ENCODE data around the gene BEND6.

BEND6 gene

DNA sequence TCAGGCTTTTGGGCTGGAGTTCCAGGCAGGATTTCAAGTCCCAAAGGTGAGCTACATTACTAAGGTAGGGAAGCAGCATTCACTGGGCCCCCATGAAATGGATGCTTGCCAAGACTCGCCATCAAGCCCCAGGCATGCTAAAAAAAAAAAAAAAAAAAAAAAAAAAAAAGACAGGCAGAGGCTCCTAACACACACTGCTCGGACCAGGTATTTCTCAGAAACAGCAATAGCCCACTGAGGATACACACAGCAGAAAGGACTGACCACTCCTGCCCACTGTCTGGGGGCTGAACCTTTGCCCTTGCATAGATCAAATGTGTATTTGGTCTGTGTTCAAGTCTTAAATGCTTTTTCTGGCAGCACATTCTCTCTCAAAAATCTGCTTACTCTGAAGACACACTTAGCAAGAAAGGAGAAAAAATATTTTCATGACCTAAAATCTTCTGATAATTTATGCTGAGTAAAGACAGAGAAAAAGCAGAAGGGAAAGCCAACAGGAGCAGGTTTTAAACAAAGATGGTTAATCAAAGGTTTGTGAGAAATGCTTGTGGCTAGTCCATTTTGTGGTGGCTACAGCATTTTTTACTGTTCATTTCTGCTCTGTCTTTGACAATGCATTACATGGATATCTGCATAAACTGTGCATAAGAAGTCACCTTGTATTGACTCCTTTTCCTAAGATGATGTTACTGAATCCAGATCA is 37.9 kb upstream of the BEND6 start:
- no peaks in the 10 kb centered on the region for H3K4me1 ChIP-seq (ENCODE audit: control insufficient read depth, insufficient read depth, low read length, poor library complexity, severe bottlenecking)
- H3K27me3 ChIP-seq (replicated peaks; ENCODE audit: control insufficient read depth, insufficient read depth, low read length, poor library complexity, severe bottlenecking): no peaks in the 10 kb centered on the region
- no peaks in the 10 kb centered on the region for H3K9me3 ChIP-seq (ENCODE audit: control insufficient read depth, low read length)
- no peaks in the 10 kb centered on the region for H3K36me3 ChIP-seq (ENCODE audit: control insufficient read depth, insufficient read depth, low read length)
- no peak for DNase-seq
- no peak overlapping the region for H3K4me3 ChIP-seq (ENCODE audit: insufficient read depth, low read depth, low read length, poor library complexity, severe bottlenecking)
- H3K27ac ChIP-seq (ENCODE audit: insufficient read depth, low read length, poor library complexity, severe bottlenecking): no peak overlapping the region

DNA sequence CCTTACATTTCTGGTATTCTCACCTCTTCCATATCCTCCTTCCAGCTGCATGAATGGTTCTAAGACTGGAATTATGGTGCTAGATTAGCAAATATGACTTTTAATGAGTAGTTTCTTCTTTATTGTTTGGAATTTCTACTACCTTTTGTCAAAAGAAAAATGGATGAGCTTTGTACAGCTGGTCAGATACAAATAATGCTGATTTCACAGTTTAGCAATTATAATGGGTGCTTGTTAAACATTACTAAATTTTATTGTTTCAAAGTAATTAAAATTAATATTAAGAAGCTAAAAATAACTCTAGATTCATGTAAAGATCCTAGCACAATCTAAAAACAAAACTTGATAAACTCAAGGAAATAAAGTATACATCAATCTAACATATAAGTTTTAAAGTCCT is 32.3 kb upstream of the BEND6 start:
- no peak overlapping the region for H3K27ac ChIP-seq (ENCODE audit: insufficient read depth, low read length, poor library complexity, severe bottlenecking)
- H3K9me3 ChIP-seq (ENCODE audit: control insufficient read depth, low read length): no peaks in the 10 kb centered on the region
- H3K36me3 ChIP-seq (ENCODE audit: control insufficient read depth, insufficient read depth, low read length): no peaks in the 10 kb centered on the region
- no peaks in the 10 kb centered on the region for H3K27me3 ChIP-seq (replicated peaks; ENCODE audit: control insufficient read depth, insufficient read depth, low read length, poor library complexity, severe bottlenecking)
- DNase-seq: no peak
- H3K4me3 ChIP-seq (ENCODE audit: insufficient read depth, low read depth, low read length, poor library complexity, severe bottlenecking): no peak overlapping the region
- no peaks in the 10 kb centered on the region for H3K4me1 ChIP-seq (ENCODE audit: control insufficient read depth, insufficient read depth, low read length, poor library complexity, severe bottlenecking)

DNA sequence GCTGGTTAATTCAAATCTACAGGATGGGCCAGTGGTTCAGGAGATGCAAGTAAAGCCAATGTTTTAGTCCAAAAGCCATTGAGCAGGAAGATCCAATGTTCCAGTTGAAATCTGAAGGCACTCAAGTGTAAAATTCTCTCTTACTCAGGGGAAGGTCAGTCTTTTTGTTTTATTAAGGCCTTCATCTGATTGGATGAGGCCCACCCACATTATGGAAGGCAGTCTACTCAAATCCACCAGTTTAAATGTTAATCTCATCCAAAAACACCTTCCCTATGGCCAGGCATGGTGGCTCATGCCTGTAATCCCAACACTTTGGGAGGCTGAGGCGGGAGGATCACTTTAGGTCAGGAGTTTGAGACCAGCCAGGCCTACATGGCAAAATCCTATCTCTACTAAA is 31.3 kb upstream of the BEND6 start:
- no peaks in the 10 kb centered on the region for H3K9me3 ChIP-seq (ENCODE audit: control insufficient read depth, low read length)
- H3K27ac ChIP-seq (ENCODE audit: insufficient read depth, low read length, poor library complexity, severe bottlenecking): no peak overlapping the region
- DNase-seq: no peak
- no peaks in the 10 kb centered on the region for H3K4me1 ChIP-seq (ENCODE audit: control insufficient read depth, insufficient read depth, low read length, poor library complexity, severe bottlenecking)
- H3K27me3 ChIP-seq (replicated peaks; ENCODE audit: control insufficient read depth, insufficient read depth, low read length, poor library complexity, severe bottlenecking): no peaks in the 10 kb centered on the region
- H3K36me3 ChIP-seq (ENCODE audit: control insufficient read depth, insufficient read depth, low read length): no peaks in the 10 kb centered on the region
- no peak overlapping the region for H3K4me3 ChIP-seq (ENCODE audit: insufficient read depth, low read depth, low read length, poor library complexity, severe bottlenecking)

DNA sequence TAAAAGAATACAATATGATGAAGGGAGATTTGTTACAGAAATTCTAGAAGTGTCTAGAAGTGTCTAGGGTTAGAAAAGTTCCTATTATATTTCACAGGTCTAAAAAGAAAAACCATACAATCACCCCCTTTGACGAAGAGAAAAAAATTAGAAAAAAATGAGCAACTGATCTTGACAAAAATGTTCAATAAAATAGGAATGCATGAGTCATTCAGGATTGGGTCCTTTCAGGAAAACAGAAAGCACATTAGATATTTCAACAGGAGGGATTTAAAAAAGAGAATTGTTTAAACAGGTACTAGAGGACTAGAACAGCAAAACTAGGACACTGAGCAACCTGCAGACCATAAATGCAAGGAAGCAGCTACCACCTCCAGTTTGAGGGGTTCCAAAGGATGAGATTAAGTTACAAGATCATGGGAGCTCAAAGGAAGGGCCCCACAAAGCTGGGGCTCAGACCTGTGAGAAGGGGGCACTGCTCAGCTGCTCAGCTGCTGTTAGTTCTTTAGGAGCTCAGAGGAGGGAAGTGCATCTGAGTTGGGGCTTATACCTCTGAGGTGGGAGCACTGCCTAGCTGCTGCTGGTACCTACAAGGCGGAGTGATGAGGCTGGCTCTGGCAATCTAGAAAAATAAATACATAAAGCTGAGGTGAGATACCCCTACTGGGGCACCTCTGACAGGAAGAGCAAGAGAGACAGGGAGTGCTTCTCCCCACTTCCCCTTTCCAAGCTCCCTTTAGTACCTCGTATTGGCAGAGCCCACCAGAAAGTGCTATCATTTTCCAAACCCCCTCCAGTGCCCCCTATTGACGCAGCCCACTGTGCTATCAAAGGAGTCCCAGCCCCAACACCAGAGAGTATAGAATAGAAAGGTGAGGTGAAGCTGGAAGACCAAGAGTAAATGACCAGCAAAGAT is 27.1 kb upstream of the BEND6 start:
- no peaks in the 10 kb centered on the region for H3K27me3 ChIP-seq (replicated peaks; ENCODE audit: control insufficient read depth, insufficient read depth, low read length, poor library complexity, severe bottlenecking)
- H3K4me3 ChIP-seq (ENCODE audit: insufficient read depth, low read depth, low read length, poor library complexity, severe bottlenecking): no peak overlapping the region
- H3K9me3 ChIP-seq (ENCODE audit: control insufficient read depth, low read length): no peaks in the 10 kb centered on the region
- no peaks in the 10 kb centered on the region for H3K4me1 ChIP-seq (ENCODE audit: control insufficient read depth, insufficient read depth, low read length, poor library complexity, severe bottlenecking)
- no peak for DNase-seq
- H3K36me3 ChIP-seq (ENCODE audit: control insufficient read depth, insufficient read depth, low read length): no peaks in the 10 kb centered on the region
- H3K27ac ChIP-seq (ENCODE audit: insufficient read depth, low read length, poor library complexity, severe bottlenecking): no peak overlapping the region

DNA sequence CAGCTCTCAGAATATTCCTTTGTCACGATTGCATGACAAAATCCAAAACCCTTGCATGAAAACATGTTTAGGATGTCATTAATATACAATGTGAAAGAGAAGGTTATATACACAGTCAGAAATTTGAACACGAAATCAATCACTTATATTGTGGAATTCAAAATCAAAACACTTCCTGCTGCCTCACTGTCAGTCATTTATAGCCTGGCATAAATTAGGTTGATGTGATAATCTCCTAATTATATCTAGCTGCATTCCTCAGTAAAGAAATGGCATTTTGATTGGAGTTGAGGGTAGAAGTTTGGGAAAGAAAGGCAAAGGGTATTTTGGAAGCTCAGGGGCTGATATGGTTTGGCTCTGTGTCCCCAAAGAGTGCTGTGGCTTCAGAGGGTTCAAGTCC is 24.1 kb upstream of the BEND6 start:
- Histone ChIP-seq H3K27me3 (replicated peaks; ENCODE audit: control insufficient read depth, insufficient read depth, low read length, poor library complexity, severe bottlenecking) (no peaks in the 10 kb centered on the region), H3K9me3 (ENCODE audit: control insufficient read depth, low read length) (no peaks in the 10 kb centered on the region), H3K4me1 (ENCODE audit: control insufficient read depth, insufficient read depth, low read length, poor library complexity, severe bottlenecking) (no peaks in the 10 kb centered on the region), H3K4me3 (ENCODE audit: insufficient read depth, low read depth, low read length, poor library complexity, severe bottlenecking) (no peak overlapping the region), H3K27ac (ENCODE audit: insufficient read depth, low read length, poor library complexity, severe bottlenecking) (no peak overlapping the region), H3K36me3 (ENCODE audit: control insufficient read depth, insufficient read depth, low read length) (no peaks in the 10 kb centered on the region)
- DNase-seq: no peak

DNA sequence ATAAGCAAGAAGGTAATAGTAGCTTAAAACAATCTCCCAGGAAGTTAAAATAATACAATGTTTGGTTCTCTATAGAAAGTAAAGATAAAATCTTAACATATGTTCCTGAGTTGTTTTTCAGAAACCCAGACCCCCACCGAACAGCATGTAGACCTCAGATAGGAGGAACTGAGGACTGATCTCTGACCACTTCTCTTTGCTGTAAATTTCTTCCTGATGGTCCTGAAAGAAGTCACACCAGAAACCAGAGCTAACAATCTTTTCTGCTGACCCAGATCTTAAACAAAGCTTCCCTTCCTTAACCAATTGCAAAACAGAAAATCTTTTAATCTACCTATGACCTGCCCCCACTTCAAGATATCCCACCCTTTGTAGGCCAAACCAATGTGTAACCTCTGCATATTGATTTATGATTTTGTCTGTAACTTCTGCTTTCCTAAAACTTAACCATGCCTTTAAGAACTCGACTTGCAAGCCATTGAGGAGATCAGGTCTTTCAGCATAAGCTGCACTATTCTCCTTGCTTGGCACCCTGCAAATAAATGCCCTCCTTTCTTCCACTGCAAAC is 21.9 kb upstream of the BEND6 start:
- no peak for DNase-seq
- Histone ChIP-seq H3K27me3 (replicated peaks; ENCODE audit: control insufficient read depth, insufficient read depth, low read length, poor library complexity, severe bottlenecking) (no peaks in the 10 kb centered on the region), H3K27ac (ENCODE audit: insufficient read depth, low read length, poor library complexity, severe bottlenecking) (no peak overlapping the region), H3K4me3 (ENCODE audit: insufficient read depth, low read depth, low read length, poor library complexity, severe bottlenecking) (no peak overlapping the region), H3K4me1 (ENCODE audit: control insufficient read depth, insufficient read depth, low read length, poor library complexity, severe bottlenecking) (no peaks in the 10 kb centered on the region), H3K9me3 (ENCODE audit: control insufficient read depth, low read length) (no peaks in the 10 kb centered on the region), H3K36me3 (ENCODE audit: control insufficient read depth, insufficient read depth, low read length) (no peaks in the 10 kb centered on the region)

DNA sequence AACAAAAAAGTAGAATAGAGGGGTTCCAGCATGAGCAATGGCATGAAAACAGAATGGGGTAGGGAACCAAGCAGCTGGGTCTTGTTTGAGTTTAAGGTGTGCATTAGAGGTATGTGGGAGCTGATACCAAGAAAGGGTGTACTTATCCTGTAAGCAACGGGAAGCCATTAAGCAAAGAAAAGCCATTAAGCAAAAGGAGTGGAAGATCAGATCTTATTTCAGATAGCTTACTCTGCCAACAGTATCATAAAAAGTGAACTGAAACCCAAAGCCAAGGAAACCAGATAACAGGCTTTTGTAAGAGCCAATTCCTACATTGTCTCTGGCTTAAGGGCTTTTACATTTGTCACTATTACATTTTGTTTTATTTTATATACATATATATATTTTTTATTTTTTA is 21.3 kb upstream of the BEND6 start:
- Histone ChIP-seq H3K27ac (ENCODE audit: insufficient read depth, low read length, poor library complexity, severe bottlenecking) (no peak overlapping the region), H3K4me3 (ENCODE audit: insufficient read depth, low read depth, low read length, poor library complexity, severe bottlenecking) (no peak overlapping the region), H3K9me3 (ENCODE audit: control insufficient read depth, low read length) (no peaks in the 10 kb centered on the region), H3K36me3 (ENCODE audit: control insufficient read depth, insufficient read depth, low read length) (no peaks in the 10 kb centered on the region), H3K27me3 (replicated peaks; ENCODE audit: control insufficient read depth, insufficient read depth, low read length, poor library complexity, severe bottlenecking) (no peaks in the 10 kb centered on the region), H3K4me1 (ENCODE audit: control insufficient read depth, insufficient read depth, low read length, poor library complexity, severe bottlenecking) (no peaks in the 10 kb centered on the region)
- no peak for DNase-seq

DNA sequence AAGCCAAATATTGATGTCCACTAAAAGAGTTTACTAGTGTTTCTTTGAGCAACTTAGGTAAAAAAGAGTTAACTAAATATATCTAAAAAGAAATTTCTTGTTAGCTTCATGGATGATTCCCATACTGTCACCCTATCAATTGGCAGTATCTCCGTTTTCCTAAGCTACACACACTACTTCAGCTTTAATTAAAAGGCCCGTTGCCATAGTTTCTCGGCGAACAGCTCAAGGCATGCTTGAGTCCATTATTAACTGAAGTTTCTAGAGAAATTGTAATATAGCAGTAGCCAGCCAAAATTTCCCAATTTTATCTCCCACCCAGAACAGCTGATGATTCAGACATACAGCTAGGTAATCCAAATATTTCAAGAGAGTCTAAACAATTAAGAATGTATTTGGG is 20.0 kb upstream of the BEND6 start:
- no peak for DNase-seq
- no peak overlapping the region for H3K27ac ChIP-seq (ENCODE audit: insufficient read depth, low read length, poor library complexity, severe bottlenecking)
- H3K9me3 ChIP-seq (ENCODE audit: control insufficient read depth, low read length): no peaks in the 10 kb centered on the region
- no peak overlapping the region for H3K4me3 ChIP-seq (ENCODE audit: insufficient read depth, low read depth, low read length, poor library complexity, severe bottlenecking)
- no peaks in the 10 kb centered on the region for H3K36me3 ChIP-seq (ENCODE audit: control insufficient read depth, insufficient read depth, low read length)
- no peaks in the 10 kb centered on the region for H3K27me3 ChIP-seq (replicated peaks; ENCODE audit: control insufficient read depth, insufficient read depth, low read length, poor library complexity, severe bottlenecking)
- H3K4me1 ChIP-seq (ENCODE audit: control insufficient read depth, insufficient read depth, low read length, poor library complexity, severe bottlenecking): no peaks in the 10 kb centered on the region

DNA sequence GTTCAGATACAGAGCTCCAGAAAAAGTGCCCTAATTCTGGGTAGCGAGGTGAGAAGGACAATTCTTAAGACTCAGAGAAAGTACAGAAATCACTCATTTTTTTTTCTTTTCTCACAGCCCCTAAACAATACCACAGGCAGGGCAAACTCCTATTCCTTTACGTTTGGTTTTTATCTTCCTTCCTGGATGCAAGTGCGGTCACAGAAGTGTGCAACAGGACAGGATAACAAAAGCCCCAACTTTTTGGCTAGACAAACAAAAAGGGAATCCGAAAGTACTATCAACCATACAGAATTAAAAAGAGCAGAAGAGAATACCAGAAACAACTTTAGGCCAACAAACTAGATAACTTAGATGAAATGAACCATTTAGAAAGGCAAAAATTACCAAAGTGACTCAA is 18.4 kb upstream of the BEND6 start:
- no peak overlapping the region for H3K4me3 ChIP-seq (ENCODE audit: insufficient read depth, low read depth, low read length, poor library complexity, severe bottlenecking)
- DNase-seq: no peak
- H3K27me3 ChIP-seq (replicated peaks; ENCODE audit: control insufficient read depth, insufficient read depth, low read length, poor library complexity, severe bottlenecking): no peaks in the 10 kb centered on the region
- H3K9me3 ChIP-seq (ENCODE audit: control insufficient read depth, low read length): no peaks in the 10 kb centered on the region
- H3K27ac ChIP-seq (ENCODE audit: insufficient read depth, low read length, poor library complexity, severe bottlenecking): no peak overlapping the region
- no peaks in the 10 kb centered on the region for H3K36me3 ChIP-seq (ENCODE audit: control insufficient read depth, insufficient read depth, low read length)
- no peaks in the 10 kb centered on the region for H3K4me1 ChIP-seq (ENCODE audit: control insufficient read depth, insufficient read depth, low read length, poor library complexity, severe bottlenecking)

DNA sequence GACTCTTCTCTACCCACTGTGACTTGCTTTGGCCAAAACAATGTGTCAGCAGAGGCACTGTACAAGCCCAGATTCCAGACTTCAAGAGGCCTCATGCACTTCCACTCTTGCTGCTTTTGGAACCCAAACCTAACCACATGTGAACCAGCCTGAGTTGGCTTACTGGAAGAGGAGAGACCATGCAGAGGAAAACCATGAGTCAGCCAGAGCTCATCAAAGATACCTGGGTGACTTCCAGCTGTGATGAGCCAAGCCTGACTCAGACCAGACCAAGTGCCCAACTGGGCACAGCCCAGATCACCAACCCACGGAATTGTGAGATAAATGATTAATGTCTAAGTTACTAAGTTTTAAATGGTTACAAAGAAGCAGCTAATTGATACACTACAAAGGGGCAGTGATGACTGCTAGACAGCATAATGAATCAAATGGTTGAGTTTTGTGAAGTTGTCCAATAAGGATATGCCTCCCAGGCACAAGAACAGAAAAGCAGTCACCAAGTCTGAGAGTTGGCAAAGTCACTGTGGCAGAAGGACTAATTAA is 16.2 kb upstream of the BEND6 start:
- H3K27ac ChIP-seq (ENCODE audit: insufficient read depth, low read length, poor library complexity, severe bottlenecking): no peak overlapping the region
- no peaks in the 10 kb centered on the region for H3K27me3 ChIP-seq (replicated peaks; ENCODE audit: control insufficient read depth, insufficient read depth, low read length, poor library complexity, severe bottlenecking)
- H3K9me3 ChIP-seq (ENCODE audit: control insufficient read depth, low read length): no peaks in the 10 kb centered on the region
- no peaks in the 10 kb centered on the region for H3K4me1 ChIP-seq (ENCODE audit: control insufficient read depth, insufficient read depth, low read length, poor library complexity, severe bottlenecking)
- no peaks in the 10 kb centered on the region for H3K36me3 ChIP-seq (ENCODE audit: control insufficient read depth, insufficient read depth, low read length)
- no peak for DNase-seq
- H3K4me3 ChIP-seq (ENCODE audit: insufficient read depth, low read depth, low read length, poor library complexity, severe bottlenecking): no peak overlapping the region

All from effector memory CD4-positive, alpha-beta T cell (primary cell).